AG04449 (cell line): Measurements from ENCODE around the gene NGLY1.

Source experiments
- CTCF ChIA-PET: fragments of 350-600 bp; formaldehyde crosslinking; extraction: SDS; loops from one replicate; lab custom pipeline; 2021; ENCODE audit warnings: antibody characterized with exemption; lab: Yijun Ruan, JAX
- POLR2A ChIA-PET: fragments of 400-600, 350-600 bp; formaldehyde crosslinking; extraction: SDS; loops from one replicate; lab custom pipeline; 2020; ENCODE audit warnings: antibody characterized with exemption, inconsistent platforms; lab: Yijun Ruan, JAX
- DNase-seq: peaks from one replicate; pipeline ENCODE4 v3.0.0-alpha.2; 2010; ENCODE audit warnings: low read depth, low spot score
- H3K4me3 ChIP-seq: 2 replicates; pipeline ENCODE4 v1.5.1; 2011; ENCODE audit warnings: low read depth, mild to moderate bottlenecking, control low read depth, low read length
- CTCF ChIP-seq: IDR thresholded peaks from one replicate; pipeline ENCODE4 v1.5.1; 2011; ENCODE audit warnings: mild to moderate bottlenecking, moderate library complexity, low read length, control low read depth, inconsistent platforms; ENCODE audit not compliant: insufficient read depth; ENCODE audit errors: missing control alignments

The NGLY1 gene

GRCh38 chr3:25692341-25692740 is 90.9 kb downstream of the NGLY1 start:
- no peak for DNase-seq
- CTCF ChIA-PET = no interaction called here
- TF ChIP-seq CTCF = no peak
- POLR2A ChIA-PET = no interaction called here
- no peak overlapping the region for H3K4me3 ChIP-seq

- no peak for TF ChIP-seq CTCF
- DNase-seq = no peak
- ChIA-PET CTCF (no interaction called here), POLR2A (no interaction called here)
- no peak overlapping the region for H3K4me3 ChIP-seq
Observed at GRCh38 chr3:25690768-25691533, 92.3 kb downstream of the NGLY1 start.

GRCh38 chr3:25689226-25689625 is 94.0 kb downstream of the NGLY1 start:
- POLR2A ChIA-PET = interaction anchor here (0.6 kb wide), 1 partner anchor 10 kb away, joined by 3 read pairs; no protein-coding TSS in a partner anchor

GRCh38 chr3:25687742-25688141 is 95.5 kb downstream of the NGLY1 start:
- ChIA-PET POLR2A (no interaction called here), CTCF (no interaction called here)
- DNase-seq = no peak
- no peak for TF ChIP-seq CTCF
- no peak overlapping the region for H3K4me3 ChIP-seq

More at GRCh38 chr3:25689226-25689625, 94.0 kb downstream of the NGLY1 start:
- CTCF ChIA-PET = interaction anchor here (0.6 kb wide), 1 partner anchor 8 kb away, joined by 3 read pairs; no protein-coding TSS in a partner anchor
- no peak for DNase-seq
- H3K4me3 ChIP-seq = no peak overlapping the region
- no peak for TF ChIP-seq CTCF

- TF ChIP-seq CTCF = no peak
- ChIA-PET CTCF (no interaction called here), POLR2A (no interaction called here)
- DNase-seq = no peak
- no peak overlapping the region for H3K4me3 ChIP-seq
Observed at GRCh38 chr3:25686766-25687165, 96.5 kb downstream of the NGLY1 start.

GRCh38 chr3:25683882-25684281 is 99.4 kb downstream of the NGLY1 start:
- DNase-seq = no peak
- ChIA-PET CTCF (interaction anchor here (1.0 kb wide), 1 partner anchor 22 kb away, joined by 3 read pairs; no protein-coding TSS in a partner anchor), POLR2A (no interaction called here)
- no peak for TF ChIP-seq CTCF
- H3K4me3 ChIP-seq = no peak overlapping the region
